Measurements from ENCODE around the gene PLXNA4.

Gene PLXNA4

DNA sequence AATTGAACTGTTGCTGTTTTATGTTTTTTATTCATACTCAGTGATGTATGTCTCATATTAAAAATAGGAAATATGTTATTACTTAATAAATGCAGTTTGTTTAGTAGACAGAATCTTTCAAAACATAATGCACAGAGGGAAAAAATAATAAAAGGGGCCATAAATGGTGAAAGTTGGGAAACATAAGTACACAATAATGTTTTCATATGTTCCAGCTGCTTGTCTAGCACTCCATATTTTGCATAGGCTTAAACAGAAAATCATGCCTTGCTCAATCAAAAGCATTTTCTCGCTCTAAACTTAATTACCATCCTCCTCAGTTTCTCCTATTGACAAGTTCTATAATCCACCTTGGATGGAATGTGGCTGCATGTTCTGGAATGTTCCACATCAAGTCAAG is 333.2 kb downstream of the PLXNA4 start:
- TF ChIP-seq, protein P1, sequence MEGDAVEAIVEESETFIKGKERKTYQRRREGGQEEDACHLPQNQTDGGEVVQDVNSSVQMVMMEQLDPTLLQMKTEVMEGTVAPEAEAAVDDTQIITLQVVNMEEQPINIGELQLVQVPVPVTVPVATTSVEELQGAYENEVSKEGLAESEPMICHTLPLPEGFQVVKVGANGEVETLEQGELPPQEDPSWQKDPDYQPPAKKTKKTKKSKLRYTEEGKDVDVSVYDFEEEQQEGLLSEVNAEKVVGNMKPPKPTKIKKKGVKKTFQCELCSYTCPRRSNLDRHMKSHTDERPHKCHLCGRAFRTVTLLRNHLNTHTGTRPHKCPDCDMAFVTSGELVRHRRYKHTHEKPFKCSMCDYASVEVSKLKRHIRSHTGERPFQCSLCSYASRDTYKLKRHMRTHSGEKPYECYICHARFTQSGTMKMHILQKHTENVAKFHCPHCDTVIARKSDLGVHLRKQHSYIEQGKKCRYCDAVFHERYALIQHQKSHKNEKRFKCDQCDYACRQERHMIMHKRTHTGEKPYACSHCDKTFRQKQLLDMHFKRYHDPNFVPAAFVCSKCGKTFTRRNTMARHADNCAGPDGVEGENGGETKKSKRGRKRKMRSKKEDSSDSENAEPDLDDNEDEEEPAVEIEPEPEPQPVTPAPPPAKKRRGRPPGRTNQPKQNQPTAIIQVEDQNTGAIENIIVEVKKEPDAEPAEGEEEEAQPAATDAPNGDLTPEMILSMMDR (IDR thresholded peaks at IDR 0.05; ENCODE audit: borderline replicate concordance, control extremely low read depth, extremely low read depth, insufficient read depth, missing control alignments): no peak
- DNase-seq (ENCODE audit: low spot score): no peak
- in situ Hi-C loops (cut with MboI; ENCODE audit: low sequenced_read_pairs, unreplicated experiment): no loop called here

DNA sequence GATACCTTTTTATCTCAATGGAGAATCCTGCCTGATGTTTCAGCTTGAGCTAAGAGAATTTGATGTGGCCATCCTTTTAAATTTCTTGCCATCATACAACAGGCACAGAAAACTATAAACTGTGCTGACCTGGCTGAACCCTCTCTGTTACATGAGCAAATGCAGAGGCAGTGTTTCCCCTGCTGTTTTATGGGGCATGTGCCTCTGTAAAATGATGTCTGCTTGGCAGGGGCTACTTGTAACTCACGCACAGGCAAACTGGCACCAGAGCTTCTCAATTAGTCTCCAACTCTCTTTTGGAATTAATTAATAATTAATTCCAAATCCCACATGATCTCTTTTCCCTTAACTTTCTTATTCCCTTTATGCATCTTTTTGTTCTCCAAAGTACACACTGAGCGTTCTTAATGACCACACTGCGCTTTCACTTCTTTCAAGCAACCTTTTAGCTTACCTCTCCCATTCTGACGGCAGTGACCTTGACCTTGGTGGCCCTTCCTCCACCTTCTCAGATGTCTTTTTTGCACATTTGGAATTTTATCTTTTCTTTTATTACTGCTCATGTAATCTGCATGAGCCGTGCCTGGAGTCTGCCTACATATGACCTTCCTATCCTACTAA is 334.0 kb downstream of the PLXNA4 start:
- DNase-seq (ENCODE audit: low spot score): no peak
- TF ChIP-seq, protein P1 (IDR thresholded peaks at IDR 0.05; ENCODE audit: borderline replicate concordance, control extremely low read depth, extremely low read depth, insufficient read depth, missing control alignments): no peak
- in situ Hi-C loops (cut with MboI; ENCODE audit: low sequenced_read_pairs, unreplicated experiment): no loop called here

DNA sequence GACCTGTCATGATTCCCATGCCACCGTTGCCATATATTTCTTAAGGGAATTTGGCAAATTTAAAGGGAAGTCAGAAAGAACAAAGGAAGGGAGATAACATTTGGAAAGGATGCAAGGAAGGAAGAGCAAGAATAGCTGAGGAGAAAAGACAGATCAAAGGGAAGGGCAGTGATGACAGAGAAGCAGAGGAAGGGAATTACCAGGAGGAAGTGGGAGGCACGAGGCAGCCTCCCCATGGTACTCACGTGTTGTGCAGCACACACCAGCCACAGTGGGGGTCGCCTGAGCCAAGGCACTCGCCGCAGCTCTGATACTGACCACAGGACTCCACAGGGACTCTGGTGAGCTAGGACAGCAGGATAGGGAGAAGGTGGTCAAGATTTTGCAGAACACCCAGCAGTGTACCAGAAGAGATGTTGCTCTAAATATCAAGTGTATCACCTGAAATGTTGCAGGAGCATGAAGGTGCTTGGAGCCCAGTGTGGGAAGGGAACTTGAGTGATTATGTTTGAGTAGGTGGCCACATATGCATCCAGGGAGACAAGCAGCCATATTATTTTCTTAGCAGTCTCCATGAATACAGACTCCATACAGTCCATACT is 335.3 kb downstream of the PLXNA4 start:
- TF ChIP-seq, protein P1 (IDR thresholded peaks at IDR 0.05; ENCODE audit: borderline replicate concordance, control extremely low read depth, extremely low read depth, insufficient read depth, missing control alignments): no peak
- DNase-seq (ENCODE audit: low spot score): no peak
- in situ Hi-C loops (cut with MboI; ENCODE audit: low sequenced_read_pairs, unreplicated experiment): no loop called here

DNA sequence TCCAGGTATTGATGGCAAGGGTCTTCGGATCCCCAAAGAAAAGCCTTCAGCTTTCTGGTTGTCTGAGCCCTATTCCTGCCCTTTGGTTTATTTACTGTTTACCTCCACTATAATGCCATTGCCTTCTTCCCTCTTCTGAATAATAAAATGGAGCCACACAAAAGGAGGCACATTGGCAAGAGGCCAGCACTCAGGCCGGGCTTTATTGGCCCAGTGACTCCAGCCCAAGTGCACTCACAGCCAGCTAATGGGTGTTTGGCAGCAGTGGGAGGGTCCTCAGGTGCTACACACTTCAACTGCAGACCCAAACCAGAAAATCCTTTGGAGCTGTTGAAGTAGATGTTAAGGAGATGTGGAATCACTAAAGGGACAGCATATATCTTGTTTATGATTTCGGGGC is 336.0 kb downstream of the PLXNA4 start:
- in situ Hi-C loops (cut with MboI; ENCODE audit: low sequenced_read_pairs, unreplicated experiment): no loop called here
- TF ChIP-seq, protein P1 (IDR thresholded peaks at IDR 0.05; ENCODE audit: borderline replicate concordance, control extremely low read depth, extremely low read depth, insufficient read depth, missing control alignments): no peak

DNA sequence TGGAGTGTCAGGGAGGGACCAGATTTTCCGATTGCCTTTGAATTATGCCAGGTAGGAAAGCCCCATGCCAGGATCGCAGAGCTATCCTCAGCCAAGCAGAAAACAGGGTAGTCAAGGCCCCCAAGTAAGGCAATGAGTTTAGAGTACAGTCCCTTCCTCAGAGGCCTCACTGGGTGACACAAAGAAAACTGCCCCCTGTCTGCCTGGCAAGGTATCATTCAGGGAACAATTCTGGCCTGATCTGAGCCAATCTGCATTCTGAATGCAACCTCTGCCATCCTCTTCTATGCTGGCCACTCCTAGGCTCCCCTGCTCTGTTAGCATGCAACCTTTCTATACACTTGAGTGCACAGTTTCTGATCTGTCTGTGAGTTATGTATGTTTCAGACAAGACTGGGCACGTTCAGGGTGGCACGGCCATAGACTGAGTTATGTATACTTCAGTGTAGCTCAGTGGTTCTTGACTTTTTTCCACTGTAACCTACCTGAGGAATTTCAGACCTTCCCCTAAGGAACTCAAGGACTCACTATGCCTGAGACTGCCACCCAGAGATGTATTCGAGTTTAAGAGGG is 336.8 kb downstream of the PLXNA4 start:
- in situ Hi-C loops (cut with MboI; ENCODE audit: low sequenced_read_pairs, unreplicated experiment): no loop called here
- TF ChIP-seq, protein P1 (IDR thresholded peaks at IDR 0.05; ENCODE audit: borderline replicate concordance, control extremely low read depth, extremely low read depth, insufficient read depth, missing control alignments): no peak
- no peak for DNase-seq (ENCODE audit: low spot score)

More for the DNA sequence above, 336.0 kb downstream of the PLXNA4 start:
- DNase-seq (ENCODE audit: low spot score): no peak

DNA sequence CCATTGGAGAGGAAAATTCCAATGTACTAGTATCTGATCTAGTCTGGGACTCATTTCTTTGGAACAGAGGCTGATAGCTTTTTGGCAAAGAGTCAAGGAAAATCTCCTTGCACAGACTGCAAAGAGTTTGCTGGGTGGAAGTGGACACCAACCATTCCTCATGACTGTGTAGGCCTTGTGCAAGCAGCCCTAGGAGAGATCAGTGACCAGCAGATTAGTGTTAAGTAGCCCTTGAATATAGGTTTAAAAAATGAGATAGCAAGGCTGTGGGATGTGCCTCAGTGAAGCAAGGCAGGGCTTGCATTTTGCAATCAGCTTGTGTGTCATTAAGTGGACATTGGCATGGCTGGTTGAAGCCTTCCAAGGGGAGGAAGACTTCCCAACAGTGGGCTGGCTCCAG is 341.6 kb downstream of the PLXNA4 start:
- TF ChIP-seq, protein P1 (IDR thresholded peaks at IDR 0.05; ENCODE audit: borderline replicate concordance, control extremely low read depth, extremely low read depth, insufficient read depth, missing control alignments): no peak
- in situ Hi-C loops (cut with MboI; ENCODE audit: low sequenced_read_pairs, unreplicated experiment): no loop called here
- no peak for DNase-seq (ENCODE audit: low spot score)

Measured in GM13976 (cell line).